Peyer's patch (tissue), 4 donors: ENCODE measurements around the gene INPP5A.

Experiments used
- POLR2A ChIP-seq, 2 donors: fragments of 450-650 bp; IDR thresholded peaks; one replicate each; pipeline ENCODE4 v1.5.1; 2017; ENCODE audit warnings: antibody characterized with exemption in 2 of 2, mild to moderate bottlenecking in 2 of 2, moderate library complexity in 2 of 2
- TF ChIP-seq, protein P1 (sequence below), 6 experiments: fragments of 450-650 bp in 4 of 6; fragments of 200-600 bp in 2 of 6; sonication (generic) in 1 of 6; IDR thresholded peaks; one replicate each; pipeline ENCODE4 v1.5.1; 2017 to 2019; ENCODE audit warnings: antibody characterized with exemption in 6 of 6, mild to moderate bottlenecking in 3 of 6, moderate library complexity in 1 of 6

DNA sequence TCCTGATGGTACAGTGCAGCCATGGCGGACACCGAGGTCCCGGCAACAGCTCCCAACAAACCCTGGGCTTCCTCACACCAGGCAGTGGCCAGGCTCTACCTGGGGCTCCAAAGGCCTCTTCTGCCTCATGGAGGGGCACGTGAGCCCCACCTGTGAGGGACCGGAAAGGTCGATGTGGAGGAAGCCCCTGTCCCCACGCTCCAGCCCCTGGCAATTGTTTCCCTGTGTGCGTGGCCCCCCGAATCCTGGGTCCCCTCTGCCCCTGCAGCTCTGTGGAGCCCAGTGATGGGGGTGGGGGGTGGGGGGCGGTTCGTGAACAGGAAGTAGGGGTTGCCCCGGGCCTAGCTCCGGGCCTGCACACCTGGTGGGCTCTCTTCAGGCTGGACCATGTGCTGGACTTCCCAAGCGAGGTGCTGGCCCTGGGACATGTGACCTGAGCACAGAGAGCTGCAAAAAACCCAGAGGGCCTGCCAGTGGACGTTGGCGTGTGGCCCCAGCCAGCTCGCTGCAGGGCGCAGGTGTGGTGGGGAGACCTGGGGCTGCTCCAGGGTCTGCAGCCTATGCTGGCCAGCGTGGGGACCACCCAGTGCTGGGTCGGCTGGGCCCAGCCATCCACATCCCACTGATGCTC is 72.6 kb downstream of the INPP5A start:
- TF ChIP-seq POLR2A (IDR thresholded peaks at IDR 0.05) = no peak
- TF ChIP-seq, protein P1, sequence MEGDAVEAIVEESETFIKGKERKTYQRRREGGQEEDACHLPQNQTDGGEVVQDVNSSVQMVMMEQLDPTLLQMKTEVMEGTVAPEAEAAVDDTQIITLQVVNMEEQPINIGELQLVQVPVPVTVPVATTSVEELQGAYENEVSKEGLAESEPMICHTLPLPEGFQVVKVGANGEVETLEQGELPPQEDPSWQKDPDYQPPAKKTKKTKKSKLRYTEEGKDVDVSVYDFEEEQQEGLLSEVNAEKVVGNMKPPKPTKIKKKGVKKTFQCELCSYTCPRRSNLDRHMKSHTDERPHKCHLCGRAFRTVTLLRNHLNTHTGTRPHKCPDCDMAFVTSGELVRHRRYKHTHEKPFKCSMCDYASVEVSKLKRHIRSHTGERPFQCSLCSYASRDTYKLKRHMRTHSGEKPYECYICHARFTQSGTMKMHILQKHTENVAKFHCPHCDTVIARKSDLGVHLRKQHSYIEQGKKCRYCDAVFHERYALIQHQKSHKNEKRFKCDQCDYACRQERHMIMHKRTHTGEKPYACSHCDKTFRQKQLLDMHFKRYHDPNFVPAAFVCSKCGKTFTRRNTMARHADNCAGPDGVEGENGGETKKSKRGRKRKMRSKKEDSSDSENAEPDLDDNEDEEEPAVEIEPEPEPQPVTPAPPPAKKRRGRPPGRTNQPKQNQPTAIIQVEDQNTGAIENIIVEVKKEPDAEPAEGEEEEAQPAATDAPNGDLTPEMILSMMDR (IDR thresholded peaks at IDR 0.05) = no peak
